Measurements from ENCODE around the gene MADD.

DNA sequence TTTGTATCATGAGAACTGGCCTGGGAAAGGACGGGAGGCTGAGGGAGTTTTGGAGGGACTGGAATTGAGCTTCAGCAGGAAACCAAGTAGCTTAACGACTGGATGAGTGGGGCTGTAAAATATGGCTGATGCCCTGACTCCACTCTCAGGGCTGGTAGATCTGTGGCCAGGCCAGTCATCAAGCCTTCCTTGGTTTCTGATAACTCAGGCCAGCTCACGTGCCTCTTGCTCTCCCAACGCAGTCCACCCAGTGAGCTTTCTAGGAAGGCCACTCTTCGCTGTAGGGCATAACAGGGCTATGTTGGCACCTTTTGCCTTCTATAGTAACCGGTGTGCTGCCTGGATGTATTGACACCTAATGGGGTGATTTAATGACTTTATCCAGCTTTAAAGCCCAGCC is 5.8 kb upstream of the MADD start:
- TF ChIP-seq CTCF (conservative IDR thresholded peaks at IDR 0.05 in 1 of 2, IDR thresholded peaks at IDR 0.05 in 1 of 2; ENCODE audit: low read depth in 1 of 2, low read length in 2 of 2) (no peak), EZH2 (IDR thresholded peaks at IDR 0.05; ENCODE audit: low read length, missing control alignments) (no peak)
